SH-SY5Y (cell line): Measurements from ENCODE around the gene RHBDD1.

Experiments used
- GATA2 ChIP-seq: IDR thresholded peaks from 2 replicates; pipeline ENCODE4 v1.6.1; 2011; ENCODE audit warnings: mild to moderate bottlenecking, low read depth, low read length
- GATA3 ChIP-seq: IDR thresholded peaks from 2 replicates; pipeline ENCODE4 v1.6.1; 2011; ENCODE audit warnings: low read depth, mild to moderate bottlenecking, low read length, moderate library complexity

DNA sequence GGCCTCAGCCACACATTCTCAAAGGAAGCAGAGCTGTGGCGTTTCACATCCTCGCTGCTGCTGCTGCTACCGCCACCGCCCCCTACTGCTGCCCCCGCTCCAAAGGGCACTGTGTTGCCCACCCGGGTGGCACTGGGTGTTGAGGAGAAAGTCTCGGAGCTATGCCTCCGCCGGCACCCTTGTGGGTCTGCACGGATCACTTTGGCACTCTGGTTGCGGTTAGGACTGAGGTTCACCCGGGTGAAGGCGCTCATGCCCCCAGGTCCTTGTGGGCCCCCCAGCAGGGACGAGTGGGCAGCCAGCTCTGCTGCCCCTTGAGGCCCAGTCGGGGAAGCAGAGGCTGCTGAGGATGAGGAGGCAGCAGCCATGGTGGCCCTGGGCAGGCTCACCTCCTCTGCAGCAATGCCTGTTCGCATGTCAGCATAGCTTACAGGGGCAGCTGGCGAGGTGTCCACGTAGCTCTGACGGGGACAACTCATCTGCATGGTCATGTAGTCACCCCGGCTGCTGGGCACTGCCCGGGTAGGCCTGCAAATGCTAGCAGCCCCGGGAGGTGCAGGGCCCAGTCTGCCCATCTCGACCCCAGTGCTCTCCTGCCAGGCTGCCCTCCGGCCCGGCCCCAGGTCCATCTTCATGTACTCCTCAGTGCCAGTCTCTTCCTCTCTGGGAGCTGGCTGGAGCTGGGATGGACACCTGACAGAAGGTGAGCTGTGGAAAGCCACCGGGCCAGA, 40.4 kb upstream of the RHBDD1 start:
- no peak for TF ChIP-seq GATA3
- no peak for TF ChIP-seq GATA2
